Activated T-cell treated with anti-CD3 and anti-CD28 coated beads, Interleukin-2, amount 50 U/mL, for 72 hours (primary cell): Measurements from ENCODE around the gene FBXO5. TPM values are rescaled to one million over a fixed set of nuclear protein-coding genes. Genes with fewer than 3 reads are reported as not detected.
"Not testable (repeated sequence)": the region's sequence is repeated elsewhere in the genome, so short reads cannot be mapped to it uniquely, and the experiment has no call there.

ENCODE experiments used
- ATAC-seq, 2 donors: fragments of 150-1000 bp; cut with Tn5 transposase; replicated peaks in 1 of 2; 2 replicates each; pipeline ENCODE4 v1.10.0; 2021; ENCODE audit warnings: moderate library complexity in 2 of 2, mild to moderate bottlenecking in 1 of 2
- DNase-seq, 2 donors: peaks; one replicate each; pipeline ENCODE4 v3.0.0; 2021 to 2022; ENCODE audit warnings: mixed read lengths in 1 of 2
- H3K27ac Mint-ChIP-seq: one replicate; pipeline ENCODE4 v1.8.0; 2022; ENCODE audit warnings: mild to moderate bottlenecking, moderate library complexity, mixed read lengths
- H3K27me3 Mint-ChIP-seq: one replicate; pipeline ENCODE4 v1.8.0; 2022; ENCODE audit warnings: low read depth, mixed read lengths
- H3K36me3 Mint-ChIP-seq, 2 donors: one replicate each; pipeline ENCODE4 v1.8.0; 2022; ENCODE audit warnings: mixed read lengths in 2 of 2, mild to moderate bottlenecking in 1 of 2; ENCODE audit not compliant: insufficient read depth in 2 of 2
- H3K4me1 Mint-ChIP-seq: one replicate; pipeline ENCODE4 v1.8.0; 2022; ENCODE audit warnings: low read depth, mixed read lengths
- H3K4me3 Mint-ChIP-seq, 2 donors: one replicate each; pipeline ENCODE4 v1.8.0; 2022; ENCODE audit warnings: mild to moderate bottlenecking in 2 of 2, mixed read lengths in 2 of 2, moderate library complexity in 2 of 2
- H3K9me3 Mint-ChIP-seq, 2 donors: one replicate each; pipeline ENCODE4 v1.8.0; 2022; ENCODE audit warnings: mixed read lengths in 2 of 2
- total RNA-seq, 2 donors: library from RNA; stranded (reverse); gene quantifications; one replicate each; pipeline ENCODE4 v1.2.3, GENCODE V29; 2022

Gene FBXO5
- total RNA-seq, 2 donors from 2014 or later, result 40.8 to 41.4 TPM

DNA sequence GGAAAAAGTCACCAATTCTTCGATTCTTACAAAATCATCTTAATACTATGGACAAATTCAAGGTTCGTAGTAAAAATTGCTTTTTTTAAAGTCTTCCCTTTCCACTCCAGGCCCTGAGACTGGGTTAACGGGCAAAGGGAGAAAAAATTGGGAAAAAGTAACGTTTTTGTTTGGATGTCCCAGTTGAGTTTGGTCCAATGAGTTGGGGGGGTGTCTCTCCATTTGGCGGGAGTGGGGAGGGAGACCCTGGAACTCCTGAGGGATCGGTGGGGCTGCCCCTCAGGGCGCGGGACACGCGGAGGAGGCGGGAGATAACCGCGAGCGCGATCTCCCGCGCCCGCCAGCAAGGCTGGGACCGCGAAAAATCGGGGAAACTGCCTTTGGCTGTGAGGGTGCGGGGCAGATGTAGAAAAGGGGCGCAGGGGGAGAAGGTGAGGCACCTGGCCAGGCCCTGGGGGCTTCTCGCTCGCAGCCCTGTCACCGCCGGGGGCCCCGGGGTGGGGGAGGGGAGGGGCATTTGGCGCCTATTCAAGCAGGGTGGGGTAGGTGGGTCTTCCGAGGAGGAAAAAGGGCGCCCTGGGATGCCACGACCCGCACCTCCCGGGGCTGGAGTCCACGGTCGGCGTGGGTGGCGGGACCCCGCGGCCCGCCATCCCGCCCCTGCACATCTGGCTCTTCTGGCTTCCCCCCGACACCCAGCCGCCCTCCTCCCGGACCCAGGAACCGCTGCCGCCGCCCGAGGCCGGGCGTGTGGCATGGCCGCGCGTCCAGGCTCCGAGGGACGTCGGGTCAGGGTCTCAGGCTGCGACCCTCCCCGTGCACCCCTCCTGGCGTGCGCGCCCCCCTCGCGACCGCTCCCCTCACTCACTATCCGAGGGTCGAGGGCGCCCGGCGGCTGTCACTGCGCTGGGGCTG lies 595 bp downstream of the FBXO5 start:
- Mint-ChIP-seq H3K27me3 (no peaks in the 10 kb centered on the region), H3K9me3 (no peaks in the 10 kb centered on the region), H3K27ac (peak overlapping the region; percentile 63), H3K4me1 (peaks cover 52% of the 10 kb centered on the region), H3K4me3 (peak overlapping the region; percentile 90 to 96), H3K36me3 (peaks cover 5 to 32% of the 10 kb centered on the region in 2 donors)
- ATAC-seq, result no peak
- peak; percentile 20 to 33 for DNase-seq

DNA sequence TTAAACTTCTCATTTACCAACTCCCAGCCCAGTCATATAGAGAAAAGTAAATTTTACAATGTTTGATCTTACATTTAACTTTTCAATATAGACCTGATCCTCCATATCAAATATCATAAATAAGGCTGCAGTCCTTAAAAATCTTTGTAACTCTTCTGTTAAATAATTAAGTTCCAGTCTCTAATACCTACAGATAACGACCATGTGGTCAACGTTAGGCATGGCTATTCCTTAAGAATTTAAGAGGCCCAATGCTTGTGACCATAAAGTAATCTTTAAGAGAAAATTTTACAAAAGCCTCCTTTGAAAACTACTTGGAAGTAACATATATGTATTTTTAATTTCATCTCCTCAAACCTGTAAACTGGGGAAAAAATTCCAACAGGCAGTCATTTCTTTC lies 1.6 kb downstream of the FBXO5 start:
- Mint-ChIP-seq H3K9me3 (no peaks in the 10 kb centered on the region), H3K36me3 (peaks cover 5 to 34% of the 10 kb centered on the region in 2 donors), H3K27ac (peak overlapping the region; percentile 12), H3K4me3 (peak overlapping the region; percentile 81 to 96), H3K4me1 (peaks cover 57% of the 10 kb centered on the region), H3K27me3 (no peaks in the 10 kb centered on the region)
- no peak for ATAC-seq
- DNase-seq, result no peak

DNA sequence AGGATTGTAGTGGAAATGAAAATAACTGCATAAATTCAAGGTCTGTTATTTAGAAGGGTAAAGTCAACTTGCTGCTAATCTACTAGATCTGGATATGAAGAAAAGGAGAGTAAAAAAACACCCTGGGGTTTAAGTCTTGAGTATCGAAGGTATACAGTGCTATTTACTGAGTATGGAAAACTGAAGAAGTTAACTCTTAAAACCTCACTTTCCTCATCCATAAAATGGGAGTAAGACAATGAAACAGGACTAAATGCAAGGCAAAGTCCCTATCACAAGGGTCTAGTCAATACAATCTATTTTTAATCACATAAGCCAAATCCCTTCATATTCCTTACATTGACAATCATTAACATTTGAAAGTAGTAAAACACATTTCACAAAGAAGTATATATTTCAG lies 2.2 kb downstream of the FBXO5 start:
- H3K4me3 Mint-ChIP-seq, result peak overlapping the region; percentile 81 to 96
- DNase-seq (no peak), ATAC-seq (no peak)
- H3K36me3 Mint-ChIP-seq, result peaks cover 5 to 32% of the 10 kb centered on the region in 2 donors
- H3K27ac Mint-ChIP-seq, result peak overlapping the region; percentile 12
- no peaks in the 10 kb centered on the region for H3K27me3 Mint-ChIP-seq
- H3K9me3 Mint-ChIP-seq, result no peaks in the 10 kb centered on the region
- peaks cover 63% of the 10 kb centered on the region for H3K4me1 Mint-ChIP-seq

DNA sequence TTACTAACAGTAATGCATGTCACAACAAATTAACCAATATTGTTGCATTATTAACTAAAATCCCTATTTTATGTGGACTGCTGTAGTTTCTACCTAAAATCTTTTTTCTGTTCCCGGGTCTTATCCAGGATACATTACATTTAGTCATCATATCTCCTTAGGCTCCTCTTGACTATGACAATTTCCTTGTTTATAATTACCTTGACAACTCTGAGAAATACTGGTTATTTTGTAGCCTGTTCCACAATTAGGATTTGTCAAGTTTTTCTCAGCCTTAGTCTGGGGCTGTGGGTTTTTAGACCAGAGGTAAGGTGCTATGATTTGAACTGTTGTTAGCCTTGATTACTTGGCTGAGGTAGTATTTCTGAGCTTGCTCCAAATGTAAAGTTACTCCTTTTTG lies 3.7 kb downstream of the FBXO5 start:
- Mint-ChIP-seq H3K27me3 (no peaks in the 10 kb centered on the region), H3K27ac (no peak overlapping the region), H3K4me1 (peaks cover 62% of the 10 kb centered on the region), H3K4me3 (peak overlapping the region in 1 of 2 donors; percentile 34), H3K36me3 (peaks cover 11 to 34% of the 10 kb centered on the region in 2 donors), H3K9me3 (no peaks in the 10 kb centered on the region)
- ATAC-seq, result no peak
- DNase-seq, result no peak

DNA sequence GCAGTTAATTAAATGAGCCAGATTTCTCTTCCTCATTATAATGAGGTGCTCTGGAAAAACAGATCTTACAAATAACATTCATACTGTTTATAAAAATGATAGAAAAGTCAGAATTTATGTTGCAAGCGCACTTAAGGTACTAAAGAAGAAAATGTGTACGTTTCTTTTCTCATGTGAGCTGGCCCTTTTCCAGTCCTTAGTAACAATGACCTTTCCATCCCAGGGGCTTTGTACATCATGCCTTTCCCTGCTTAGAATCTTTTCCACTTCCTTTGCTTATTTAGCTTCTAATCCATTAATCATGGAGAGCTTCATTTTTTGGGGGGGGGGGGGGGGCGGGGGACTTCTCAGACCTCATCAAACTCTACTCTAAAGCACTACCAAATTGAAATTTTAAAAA lies 4.8 kb downstream of the FBXO5 start:
- Mint-ChIP-seq H3K36me3 (peaks cover 13 to 42% of the 10 kb centered on the region in 2 donors), H3K27ac (no peak overlapping the region), H3K4me1 (peaks cover 72% of the 10 kb centered on the region), H3K4me3 (no peak overlapping the region), H3K27me3 (no peaks in the 10 kb centered on the region), H3K9me3 (no peaks in the 10 kb centered on the region)
- DNase-seq, result no peak
- no peak for ATAC-seq

DNA sequence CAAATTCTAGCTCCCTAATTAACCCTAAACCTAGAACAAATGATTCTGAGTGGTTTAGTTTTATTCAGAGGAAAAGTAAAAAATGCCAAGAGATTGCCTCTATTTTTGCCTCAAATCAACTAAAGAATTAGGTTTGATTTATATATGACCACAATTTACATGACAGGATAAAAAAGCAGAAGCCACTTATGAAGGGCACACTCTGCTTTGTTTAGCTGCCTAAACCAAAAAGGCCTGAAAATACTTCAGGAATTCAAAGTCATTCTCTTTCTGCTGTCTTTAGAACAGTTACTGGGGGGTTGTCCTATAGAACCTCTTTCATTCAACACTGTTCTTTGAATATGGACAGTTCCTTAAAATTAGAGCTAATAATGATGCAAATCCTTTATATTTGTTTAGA lies 5.3 kb downstream of the FBXO5 start:
- H3K27ac Mint-ChIP-seq, result no peak overlapping the region
- DNase-seq, result no peak
- H3K9me3 Mint-ChIP-seq, result no peaks in the 10 kb centered on the region
- no peaks in the 10 kb centered on the region for H3K27me3 Mint-ChIP-seq
- ATAC-seq, result no peak
- peaks cover 13 to 45% of the 10 kb centered on the region in 2 donors for H3K36me3 Mint-ChIP-seq
- no peak overlapping the region for H3K4me3 Mint-ChIP-seq
- H3K4me1 Mint-ChIP-seq, result peaks cover 72% of the 10 kb centered on the region

DNA sequence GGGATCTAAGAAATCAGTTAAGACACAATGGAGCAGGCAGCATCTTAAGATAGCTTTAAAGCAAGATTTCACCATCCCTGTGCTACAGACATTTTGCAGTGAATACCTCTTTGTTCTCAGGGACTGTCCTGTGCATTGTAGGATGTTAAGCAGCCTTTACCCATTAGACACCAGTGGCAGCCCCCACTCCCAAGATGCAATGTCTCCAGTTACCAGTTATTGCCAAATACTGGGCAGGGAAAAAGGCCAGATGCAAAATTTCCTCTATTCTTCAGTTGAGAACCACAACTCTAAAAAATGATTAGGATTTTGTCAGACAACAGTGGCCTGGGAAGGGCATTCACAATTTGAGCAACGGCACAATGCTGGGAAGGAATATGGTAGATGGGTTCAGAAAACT lies 6.1 kb downstream of the FBXO5 start:
- no peak for DNase-seq
- Mint-ChIP-seq H3K36me3 (peaks cover 13 to 46% of the 10 kb centered on the region in 2 donors), H3K4me3 (peak overlapping the region in 1 of 2 donors; percentile 13), H3K27ac (no peak overlapping the region), H3K27me3 (no peaks in the 10 kb centered on the region), H3K4me1 (peaks cover 72% of the 10 kb centered on the region), H3K9me3 (no peaks in the 10 kb centered on the region)
- ATAC-seq, result no peak

DNA sequence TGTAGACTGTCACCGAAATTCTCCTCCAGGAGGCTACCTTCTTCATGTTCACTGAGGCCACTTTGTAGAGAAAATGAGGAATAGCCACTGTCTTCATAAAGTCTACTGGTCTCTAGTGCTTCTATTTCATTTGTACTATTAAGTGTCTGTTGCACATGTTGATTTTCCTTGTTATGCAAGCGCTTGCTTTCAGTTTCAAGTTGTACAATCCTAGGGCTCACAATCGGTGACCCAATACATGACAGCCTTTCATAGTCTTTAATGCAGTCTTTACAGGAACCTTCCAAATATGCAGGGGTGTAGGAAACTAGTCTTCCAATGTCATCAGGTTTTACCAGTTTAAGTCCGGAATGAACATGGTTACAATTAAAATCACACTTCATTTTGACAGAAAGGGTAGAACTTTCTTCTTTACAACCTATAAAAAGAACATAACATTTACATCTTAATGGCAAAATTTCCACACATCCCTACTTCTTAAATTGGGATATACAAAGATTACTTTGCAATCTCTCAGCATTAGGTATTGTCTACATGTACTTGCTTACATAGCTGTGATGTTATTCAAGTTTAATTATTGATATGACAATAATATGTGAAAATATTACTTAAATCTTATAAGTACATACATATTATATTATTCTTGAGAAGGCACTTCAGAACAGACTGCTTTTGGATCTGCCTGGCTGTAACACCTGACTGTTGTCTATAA lies 7.5 kb downstream of the FBXO5 start:
- H3K9me3 Mint-ChIP-seq, result no peaks in the 10 kb centered on the region
- H3K4me1 Mint-ChIP-seq, result peaks cover 62% of the 10 kb centered on the region
- H3K36me3 Mint-ChIP-seq, result peaks cover 13 to 47% of the 10 kb centered on the region in 2 donors
- DNase-seq (no peak), ATAC-seq (peak in 1 of 2 donors; percentile 65)
- H3K4me3 Mint-ChIP-seq, result peak overlapping the region; percentile 36 to 88
- peak overlapping the region; percentile 90 for H3K27ac Mint-ChIP-seq
- H3K27me3 Mint-ChIP-seq, result no peaks in the 10 kb centered on the region

DNA sequence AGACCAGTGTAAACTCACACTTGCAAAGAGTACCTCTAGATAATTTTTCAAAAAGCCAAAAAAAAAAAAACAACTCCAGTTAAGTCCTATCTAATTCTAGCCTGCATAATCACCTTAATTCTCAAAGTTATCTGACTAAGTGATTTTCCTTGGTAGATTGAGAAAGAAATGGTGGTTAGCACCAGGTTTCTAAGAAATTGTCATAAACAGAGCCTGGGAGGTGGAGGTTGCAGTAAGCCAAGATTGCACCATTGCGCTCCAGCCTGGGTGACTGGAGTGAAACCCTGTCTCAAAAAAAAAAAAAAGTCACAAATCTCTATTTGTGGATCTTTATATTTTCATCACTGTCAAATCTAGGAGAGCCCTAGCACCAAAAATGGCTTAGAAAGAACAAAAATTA lies 8.9 kb downstream of the FBXO5 start:
- peaks cover 3 to 5% of the 10 kb centered on the region in 2 donors for H3K9me3 Mint-ChIP-seq
- ATAC-seq (peak; percentile 47 to 60), DNase-seq (no peak)
- peaks cover 21 to 51% of the 10 kb centered on the region in 2 donors for H3K36me3 Mint-ChIP-seq
- no peak overlapping the region for H3K27ac Mint-ChIP-seq
- no peaks in the 10 kb centered on the region for H3K27me3 Mint-ChIP-seq
- H3K4me3 Mint-ChIP-seq, result peak overlapping the region; percentile 6 to 47
- H3K4me1 Mint-ChIP-seq, result peaks cover 48% of the 10 kb centered on the region

DNA sequence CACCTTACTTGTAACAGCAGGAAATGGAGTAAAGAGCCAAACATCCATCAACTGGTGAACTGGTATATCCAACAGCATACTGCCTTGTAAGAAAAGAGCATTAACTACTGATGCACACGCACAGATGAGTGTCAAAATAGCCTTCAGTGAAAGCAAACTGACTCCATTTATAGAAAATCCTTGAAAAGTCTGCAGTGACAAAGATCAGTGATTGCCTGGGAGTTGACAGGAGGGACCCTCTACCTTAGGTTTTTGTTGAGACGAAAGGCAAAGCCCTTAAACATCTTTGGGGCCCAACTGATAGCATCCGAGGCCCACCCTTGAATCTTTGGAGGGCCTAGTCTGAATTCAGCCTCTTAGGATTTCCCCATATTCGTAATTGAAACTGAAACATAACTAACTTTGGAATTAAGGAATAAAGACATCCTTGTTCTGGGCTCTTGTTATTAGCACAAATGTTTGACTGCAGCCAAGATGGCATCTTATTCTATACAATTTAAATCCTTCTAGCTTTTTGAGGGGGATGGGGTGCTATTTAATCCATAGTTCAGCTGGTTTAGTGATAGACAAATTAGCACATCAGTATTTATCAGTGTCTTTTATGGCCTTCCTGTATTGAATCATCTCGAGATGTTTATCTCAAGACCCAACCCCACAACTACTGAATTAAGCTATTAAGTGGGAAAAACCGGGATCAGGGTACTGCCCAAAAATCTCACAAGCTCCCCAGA lies 13.0 kb downstream of the FBXO5 start:
- H3K4me1 Mint-ChIP-seq, result peaks cover 14% of the 10 kb centered on the region
- no peaks in the 10 kb centered on the region for H3K27me3 Mint-ChIP-seq
- H3K36me3 Mint-ChIP-seq, result peaks cover 22 to 36% of the 10 kb centered on the region in 2 donors
- H3K27ac Mint-ChIP-seq, result no peak overlapping the region
- no peak overlapping the region for H3K4me3 Mint-ChIP-seq
- DNase-seq (no peak), ATAC-seq (no peak)
- H3K9me3 Mint-ChIP-seq, result peaks cover 10% of the 10 kb centered on the region in 2 donors

DNA sequence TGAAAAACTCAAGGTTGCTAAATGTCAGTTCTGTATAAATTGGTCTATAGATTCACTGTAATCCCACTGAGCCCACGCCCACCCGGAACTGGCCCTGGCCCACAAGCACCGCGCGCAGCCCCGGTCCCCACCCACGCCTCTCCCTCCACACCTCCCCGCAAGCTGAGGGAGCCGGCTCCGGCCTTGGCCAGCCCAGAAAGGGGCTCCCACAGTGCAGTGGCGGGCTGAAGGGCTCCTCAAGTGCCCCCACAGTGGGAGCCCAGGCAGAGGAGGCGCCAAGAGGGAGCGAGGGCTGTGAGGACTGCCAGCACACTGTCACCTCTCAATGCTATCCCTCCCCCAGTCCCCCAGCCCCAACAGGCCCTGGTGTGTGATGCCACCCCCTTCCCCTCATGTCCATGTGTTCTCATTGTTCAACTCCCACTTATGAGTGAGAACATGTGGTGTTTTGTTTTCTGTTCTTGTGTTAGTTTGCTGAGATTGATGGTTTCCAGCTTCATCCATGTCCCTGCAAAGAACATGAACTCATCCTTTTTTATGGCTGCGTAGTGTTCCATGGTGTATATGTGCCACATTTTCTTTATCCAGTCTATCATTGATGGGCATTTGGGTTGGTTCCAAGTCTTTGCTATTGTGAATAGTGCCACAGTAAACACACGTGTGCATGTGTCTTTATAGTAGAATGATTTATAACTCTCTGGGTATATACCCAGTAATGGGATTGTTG lies 16.5 kb downstream of the FBXO5 start:
- DNase-seq, H3K4me3 Mint-ChIP-seq, H3K4me1 Mint-ChIP-seq, H3K27me3 Mint-ChIP-seq, H3K27ac Mint-ChIP-seq: not testable (repeated sequence)
- Mint-ChIP-seq H3K9me3 (peaks cover 10% of the 10 kb centered on the region in 2 donors), H3K36me3 (peaks cover 19% of the 10 kb centered on the region in 2 donors)
- ATAC-seq, result peak in 1 of 2 donors; percentile 15

DNA sequence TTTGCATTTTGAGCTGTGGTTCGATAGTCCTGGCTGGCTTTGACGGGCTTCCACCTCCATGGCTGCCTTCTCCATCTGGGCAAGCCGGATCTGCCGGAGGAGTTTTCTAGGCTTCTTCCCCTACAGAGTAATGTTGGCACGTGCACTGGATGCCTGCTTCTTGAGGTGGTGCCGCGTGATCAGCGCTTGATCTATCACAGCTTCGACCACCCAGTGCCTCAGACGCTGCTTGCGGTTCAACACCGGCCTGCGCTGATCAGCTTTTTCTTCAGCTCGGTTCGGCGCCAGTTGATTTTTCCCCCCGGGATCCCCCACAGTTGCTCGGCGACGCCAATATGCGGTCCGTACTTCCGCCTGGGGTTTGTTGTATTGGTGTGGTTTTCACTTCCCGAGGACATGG lies 23.5 kb downstream of the FBXO5 start:
- Mint-ChIP-seq H3K27me3 (peaks cover 9% of the 10 kb centered on the region), H3K4me1 (no peaks in the 10 kb centered on the region), H3K9me3 (no peaks in the 10 kb centered on the region), H3K4me3 (no peak overlapping the region), H3K27ac (no peak overlapping the region), H3K36me3 (no peaks in the 10 kb centered on the region)
- ATAC-seq (no peak), DNase-seq (no peak)
